ENCODE data around the gene ZDHHC11. TPM values are rescaled to one million over a fixed set of nuclear protein-coding genes. Genes with fewer than 3 reads are reported as not detected.
"Not testable (repeated sequence)": the region's sequence is repeated elsewhere in the genome, so short reads cannot be mapped to it uniquely, and the experiment has no call there.

Gene ZDHHC11
- total and polyA plus RNA-seq, 2 of the 4 experiments (the other 2 are of a cell fraction), result 0.36 to 1.6 TPM

DNA sequence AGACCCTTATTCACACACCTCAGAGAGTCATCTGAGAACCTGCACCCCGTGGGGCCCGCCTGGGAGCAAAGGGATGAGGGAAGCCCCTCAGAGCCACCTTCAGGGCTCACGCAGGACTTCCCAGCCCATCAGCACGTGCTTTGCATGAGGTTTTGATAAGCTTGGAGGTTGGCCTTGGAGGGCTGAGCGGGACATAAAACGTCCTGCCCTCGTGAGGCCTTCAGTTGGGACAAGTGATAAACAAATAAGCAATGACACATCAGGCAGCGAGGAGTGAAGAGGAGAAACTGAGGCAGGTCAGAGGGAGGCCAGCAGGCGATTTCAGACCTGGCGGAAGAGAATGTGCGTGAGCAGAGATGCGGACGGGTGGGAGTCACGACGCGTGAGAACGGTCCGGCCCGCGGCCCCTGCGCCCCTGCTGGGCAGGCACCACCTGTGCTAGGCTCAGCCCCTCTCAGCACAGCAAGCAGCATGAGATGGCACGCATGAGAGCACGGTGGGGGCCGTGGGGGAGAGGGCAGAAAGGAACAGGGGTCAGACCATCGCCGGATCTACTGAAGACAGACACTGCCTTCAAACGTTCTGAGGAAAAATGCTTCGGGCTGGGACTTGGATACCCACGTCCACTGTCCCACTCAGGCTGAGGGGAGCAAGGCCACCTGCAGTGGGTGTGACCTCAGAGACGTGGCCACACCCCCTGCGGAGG, 78.8 kb downstream of the ZDHHC11 start:
- H3K14ac ChIP-seq (replicated peaks; ENCODE audit: low read depth, low read length); H3K4ac ChIP-seq (ENCODE audit: low read depth, low read length); dilution Hi-C loops (cut with HindIII; ENCODE audit: low sequenced_read_pairs, unreplicated experiment); POLR2A ChIA-PET (ENCODE audit: unreplicated experiment); ATAC-seq (ENCODE audit: low read depth); H4K5ac ChIP-seq (ENCODE audit: low read depth, low read length); H3K27ac ChIP-seq (ENCODE audit: insufficient read depth, low read length); BruUV-seq (replicated peaks); H3K9me3 ChIP-seq (ENCODE audit: control insufficient read depth, insufficient read depth, low read length); H2AK9ac ChIP-seq (replicated peaks; ENCODE audit: low read depth, low read length, poor library complexity); H2BK15ac ChIP-seq (ENCODE audit: low read depth, low read length); H3K4me1 ChIP-seq (ENCODE audit: control insufficient read depth, insufficient read depth, low read length); H3K56ac ChIP-seq (ENCODE audit: extremely low read depth, insufficient read depth, low read length); H3K4me3 ChIP-seq (ENCODE audit: insufficient read depth, low read depth, low read length); H3K79me1 ChIP-seq (ENCODE audit: low read depth in 1 of 2, low read length in 2 of 2); H2AK5ac ChIP-seq (ENCODE audit: low read depth, low read length); intact Hi-C loops (cut with micrococcal nuclease); H4K20me1 ChIP-seq (ENCODE audit: insufficient read depth, low read length); H3K9ac ChIP-seq (ENCODE audit: low read depth, low read length); H2BK20ac ChIP-seq (ENCODE audit: low read depth, low read length); H4K8ac ChIP-seq (ENCODE audit: low read depth in 2 of 2, low read length in 2 of 2); H3K36me3 ChIP-seq (ENCODE audit: control insufficient read depth, insufficient read depth, low read length); H3K4me2 ChIP-seq (ENCODE audit: low read depth, low read length); H2AFZ ChIP-seq (replicated peaks; ENCODE audit: low read length, poor library complexity); H2BK120ac ChIP-seq (ENCODE audit: low read depth, low read length); DNase-seq; H4K91ac ChIP-seq (ENCODE audit: insufficient read depth, low read depth, low read length); H3K23ac ChIP-seq (ENCODE audit: low read depth, low read length); H3K9me1 ChIP-seq (ENCODE audit: insufficient read depth, low read length); H2BK5ac ChIP-seq (ENCODE audit: low read depth, low read length, poor library complexity, severe bottlenecking); CTCF ChIA-PET; H3K18ac ChIP-seq (ENCODE audit: low read depth, low read length): not testable (repeated sequence)
- in situ Hi-C loops (cut with MboI; ENCODE audit: low sequenced_read_pairs), result loop anchor here (10.0 kb wide), 1 partner anchor 87 kb away; no protein-coding TSS in a partner anchor
- no CpG with 5 or more reads among the region's 31 CpGs for WGBS, 2 experiments (ENCODE audit: extremely low coverage in 2 of 2, insufficient read length in 1 of 2)
- peaks cover 16% of the 10 kb centered on the region; the same call in 1 of the 2 replicates for H3K27me3 ChIP-seq (ENCODE audit: control insufficient read depth, insufficient read depth, low read length)

DNA sequence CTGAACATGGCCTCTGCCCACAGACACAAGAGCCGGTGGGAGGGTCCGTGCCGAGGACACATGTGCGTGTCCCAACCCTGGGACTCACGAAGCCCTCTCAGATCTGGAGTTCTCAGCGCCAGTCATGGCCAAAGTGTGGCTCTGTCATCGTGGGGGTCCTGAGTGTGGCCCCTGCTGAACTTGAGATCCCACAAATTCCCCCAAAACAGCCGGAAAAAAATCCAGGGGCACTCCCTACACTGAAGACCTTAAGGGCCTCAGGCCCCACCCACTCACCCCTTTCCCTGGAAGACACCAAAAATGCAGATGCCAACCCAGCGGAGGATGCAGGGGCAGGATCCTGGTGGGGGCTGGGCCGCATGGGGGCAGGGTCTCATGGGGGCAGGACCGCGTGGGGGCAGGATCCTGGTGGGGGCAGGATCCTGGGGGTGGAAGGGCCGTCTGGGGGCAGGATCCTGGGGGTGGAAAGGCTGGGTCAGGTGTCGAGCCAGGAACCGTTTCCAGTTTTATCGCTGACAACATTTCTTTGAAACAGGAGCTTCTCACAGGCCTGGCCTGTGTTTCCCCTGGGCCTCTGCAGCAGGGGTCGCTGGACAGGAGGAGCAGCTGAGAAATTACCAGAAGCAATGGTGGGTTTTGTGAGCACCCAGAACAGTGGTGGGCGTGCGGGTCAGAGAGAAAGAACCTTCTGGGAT, 79.6 kb downstream of the ZDHHC11 start:
- H3K9me1 ChIP-seq (ENCODE audit: insufficient read depth, low read length); POLR2A ChIA-PET (ENCODE audit: unreplicated experiment); H3K56ac ChIP-seq (ENCODE audit: extremely low read depth, insufficient read depth, low read length); H4K5ac ChIP-seq (ENCODE audit: low read depth, low read length); H3K9ac ChIP-seq (ENCODE audit: low read depth, low read length); DNase-seq; H3K9me3 ChIP-seq (ENCODE audit: control insufficient read depth, insufficient read depth, low read length); H3K23ac ChIP-seq (ENCODE audit: low read depth, low read length); H3K14ac ChIP-seq (replicated peaks; ENCODE audit: low read depth, low read length); H4K8ac ChIP-seq (ENCODE audit: low read depth in 2 of 2, low read length in 2 of 2); dilution Hi-C loops (cut with HindIII; ENCODE audit: low sequenced_read_pairs, unreplicated experiment); H2BK15ac ChIP-seq (ENCODE audit: low read depth, low read length); intact Hi-C loops (cut with micrococcal nuclease); H3K4me3 ChIP-seq (ENCODE audit: insufficient read depth, low read depth, low read length); H3K4me1 ChIP-seq (ENCODE audit: control insufficient read depth, insufficient read depth, low read length); H4K20me1 ChIP-seq (ENCODE audit: insufficient read depth, low read length); H3K36me3 ChIP-seq (ENCODE audit: control insufficient read depth, insufficient read depth, low read length); H2AFZ ChIP-seq (replicated peaks; ENCODE audit: low read length, poor library complexity); BruUV-seq (replicated peaks); H3K27ac ChIP-seq (ENCODE audit: insufficient read depth, low read length); H2BK120ac ChIP-seq (ENCODE audit: low read depth, low read length); H3K4ac ChIP-seq (ENCODE audit: low read depth, low read length); H2BK20ac ChIP-seq (ENCODE audit: low read depth, low read length); H2AK5ac ChIP-seq (ENCODE audit: low read depth, low read length); H3K4me2 ChIP-seq (ENCODE audit: low read depth, low read length); H4K91ac ChIP-seq (ENCODE audit: insufficient read depth, low read depth, low read length); H3K18ac ChIP-seq (ENCODE audit: low read depth, low read length); H3K79me1 ChIP-seq (ENCODE audit: low read depth in 1 of 2, low read length in 2 of 2); H2BK5ac ChIP-seq (ENCODE audit: low read depth, low read length, poor library complexity, severe bottlenecking); H2AK9ac ChIP-seq (replicated peaks; ENCODE audit: low read depth, low read length, poor library complexity); CTCF ChIA-PET; ATAC-seq (ENCODE audit: low read depth): not testable (repeated sequence)
- 77% methylated on average over 10 of the region's 19 CpGs; no CpG with 5 or more reads in 1 of the 2 experiments for WGBS, 2 experiments (ENCODE audit: extremely low coverage in 2 of 2, insufficient read length in 1 of 2)
- in situ Hi-C loops (cut with MboI; ENCODE audit: low sequenced_read_pairs), result loop anchor here (10.0 kb wide), 1 partner anchor 86 kb away; no protein-coding TSS in a partner anchor
- peaks cover 11% of the 10 kb centered on the region; the same call in 1 of the 2 replicates for H3K27me3 ChIP-seq (ENCODE audit: control insufficient read depth, insufficient read depth, low read length)
